Ovary (tissue), 3 donors: Measurements from ENCODE around the gene PLEKHG7.

ENCODE experiments used
- CTCF ChIP-seq, 3 donors: fragments of 450-650 bp in 2 of 3; fragments of 200-600 bp in 1 of 3; IDR thresholded peaks; one replicate each; pipeline versions ENCODE4 v1.5.1 to v1.8.0; 2016 to 2022; ENCODE audit warnings: antibody characterized with exemption in 3 of 3, mild to moderate bottlenecking in 1 of 3
- POLR2A ChIP-seq: fragments of 450-650 bp; IDR thresholded peaks from one replicate; pipeline ENCODE4 v1.6.1; 2017; ENCODE audit warnings: antibody characterized with exemption, mild to moderate bottlenecking, moderate library complexity
- donor health status: DM: no; HTN: no; CAD: no.

- TF ChIP-seq CTCF (IDR thresholded peaks at IDR 0.05), result no peak
- no peak for TF ChIP-seq POLR2A
These were observed 18.9 kb downstream of the PLEKHG7 start for GRCh38 chr12:92721656-92722055.
